WI38 (cell line): ENCODE results near the gene RAB11FIP4.

Experiments
- H3K4me3 ChIP-seq: 2 replicates; pipeline ENCODE4 v1.5.1; 2011; ENCODE audit warnings: low read depth, mild to moderate bottlenecking, control low read depth, low read length
- TF ChIP-seq, protein P1 (sequence below): IDR thresholded peaks from 2 replicates; pipeline ENCODE4 v1.5.1; 2012; ENCODE audit warnings: low read depth, mild to moderate bottlenecking, control low read depth, low read length

RAB11FIP4 gene

DNA sequence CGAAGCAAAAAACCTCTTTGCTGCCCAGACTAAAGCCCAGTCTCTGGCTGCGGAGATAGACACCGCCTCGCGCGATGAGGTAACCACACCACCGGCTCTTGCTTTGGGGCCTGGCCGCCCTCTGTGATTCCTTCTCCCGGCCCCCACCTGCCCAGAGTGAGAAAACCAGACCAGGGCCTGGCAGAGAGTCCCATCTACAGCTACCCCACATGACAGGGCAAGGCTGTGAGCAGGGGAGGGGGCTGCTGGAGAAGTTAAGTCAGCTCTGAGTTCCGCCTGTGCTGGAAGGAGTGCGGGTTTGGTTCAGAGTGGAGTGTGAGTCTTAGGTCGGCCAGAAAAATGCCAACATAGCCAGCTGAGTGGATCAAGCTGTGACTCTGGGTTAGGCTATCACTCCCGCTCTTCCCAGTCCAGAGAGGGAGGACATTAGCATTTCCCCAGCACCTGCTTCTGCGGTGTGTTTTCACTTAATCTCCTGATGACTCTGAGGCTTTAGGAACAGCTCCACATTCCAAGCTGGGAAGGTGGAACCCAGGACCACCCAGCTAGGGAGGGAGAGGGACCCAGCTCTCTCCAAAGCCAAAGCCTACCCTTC lies 139.0 kb downstream of the RAB11FIP4 start:
- TF ChIP-seq, protein P1, sequence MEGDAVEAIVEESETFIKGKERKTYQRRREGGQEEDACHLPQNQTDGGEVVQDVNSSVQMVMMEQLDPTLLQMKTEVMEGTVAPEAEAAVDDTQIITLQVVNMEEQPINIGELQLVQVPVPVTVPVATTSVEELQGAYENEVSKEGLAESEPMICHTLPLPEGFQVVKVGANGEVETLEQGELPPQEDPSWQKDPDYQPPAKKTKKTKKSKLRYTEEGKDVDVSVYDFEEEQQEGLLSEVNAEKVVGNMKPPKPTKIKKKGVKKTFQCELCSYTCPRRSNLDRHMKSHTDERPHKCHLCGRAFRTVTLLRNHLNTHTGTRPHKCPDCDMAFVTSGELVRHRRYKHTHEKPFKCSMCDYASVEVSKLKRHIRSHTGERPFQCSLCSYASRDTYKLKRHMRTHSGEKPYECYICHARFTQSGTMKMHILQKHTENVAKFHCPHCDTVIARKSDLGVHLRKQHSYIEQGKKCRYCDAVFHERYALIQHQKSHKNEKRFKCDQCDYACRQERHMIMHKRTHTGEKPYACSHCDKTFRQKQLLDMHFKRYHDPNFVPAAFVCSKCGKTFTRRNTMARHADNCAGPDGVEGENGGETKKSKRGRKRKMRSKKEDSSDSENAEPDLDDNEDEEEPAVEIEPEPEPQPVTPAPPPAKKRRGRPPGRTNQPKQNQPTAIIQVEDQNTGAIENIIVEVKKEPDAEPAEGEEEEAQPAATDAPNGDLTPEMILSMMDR = no peak
- H3K4me3 ChIP-seq = no peak overlapping the region

DNA sequence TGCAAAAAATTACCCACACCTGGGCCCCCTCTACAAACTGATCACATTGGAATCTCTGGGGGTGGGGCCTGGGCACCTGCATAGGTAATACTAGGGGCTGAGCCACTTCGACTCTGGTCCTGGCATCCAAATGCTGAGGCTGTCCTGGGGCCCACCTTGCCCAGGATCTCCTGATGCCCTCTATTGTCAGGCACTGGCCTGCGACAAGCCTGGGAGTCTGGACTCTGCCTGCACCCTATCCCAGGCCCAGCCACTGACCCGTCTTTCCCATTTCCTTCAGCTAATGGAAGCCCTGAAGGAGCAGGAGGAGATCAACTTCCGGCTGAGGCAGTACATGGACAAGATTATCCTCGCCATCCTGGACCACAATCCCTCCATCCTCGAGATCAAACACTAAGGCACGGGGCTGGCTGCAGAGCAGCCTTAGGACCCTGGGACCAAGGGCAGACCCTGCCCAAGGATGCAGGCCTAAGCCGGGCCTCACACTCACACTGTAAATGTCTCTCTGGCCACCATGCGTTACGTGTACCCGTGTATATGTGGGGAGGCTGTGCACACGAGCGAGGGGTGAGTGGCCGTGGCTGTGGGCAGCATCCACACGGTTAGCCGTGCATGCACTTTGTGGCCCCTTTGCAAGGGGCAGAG lies 140.0 kb downstream of the RAB11FIP4 start:
- TF ChIP-seq, protein P1 = no peak
- no peak overlapping the region for H3K4me3 ChIP-seq

DNA sequence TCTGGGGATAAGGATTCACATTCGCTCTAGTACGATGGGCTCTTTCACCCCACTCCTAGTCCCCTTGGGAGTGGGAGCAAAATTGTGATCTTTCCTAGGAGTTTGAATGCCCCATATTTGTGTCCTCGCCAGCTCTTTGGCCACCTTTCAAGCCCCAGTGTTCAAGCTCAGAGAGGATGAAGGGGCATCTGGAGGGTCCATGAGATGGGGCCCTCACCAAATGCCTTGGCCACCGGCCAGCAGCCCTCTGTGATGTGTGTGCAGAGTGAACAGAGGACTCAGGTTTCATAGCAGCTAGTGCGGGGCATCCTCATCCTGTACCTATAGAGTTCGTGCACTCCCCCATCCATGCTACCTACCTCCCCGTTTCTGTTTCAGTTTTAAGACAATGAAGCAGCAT lies 140.6 kb downstream of the RAB11FIP4 start:
- TF ChIP-seq, protein P1 = no peak
- no peak overlapping the region for H3K4me3 ChIP-seq

DNA sequence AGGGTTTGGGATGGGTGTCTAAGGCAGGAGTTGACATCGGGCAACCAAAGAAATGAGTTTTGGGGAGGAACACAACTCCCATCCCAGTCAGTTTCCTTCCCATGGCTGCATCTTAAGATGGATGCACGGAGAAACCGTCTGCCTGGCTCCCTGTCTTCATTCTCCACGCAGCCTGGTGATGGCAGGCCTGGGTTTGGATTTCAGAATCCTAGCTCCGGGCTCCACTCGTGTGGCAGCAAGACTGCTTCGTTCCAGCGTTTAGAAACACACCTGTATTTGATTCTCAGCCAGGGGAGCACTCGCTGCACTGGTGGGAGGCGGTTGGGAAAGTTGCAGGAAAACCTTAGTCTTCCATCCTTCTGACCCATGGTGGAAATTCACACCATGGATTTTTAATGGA lies 141.1 kb downstream of the RAB11FIP4 start:
- no peak overlapping the region for H3K4me3 ChIP-seq
- TF ChIP-seq, protein P1 = no peak

DNA sequence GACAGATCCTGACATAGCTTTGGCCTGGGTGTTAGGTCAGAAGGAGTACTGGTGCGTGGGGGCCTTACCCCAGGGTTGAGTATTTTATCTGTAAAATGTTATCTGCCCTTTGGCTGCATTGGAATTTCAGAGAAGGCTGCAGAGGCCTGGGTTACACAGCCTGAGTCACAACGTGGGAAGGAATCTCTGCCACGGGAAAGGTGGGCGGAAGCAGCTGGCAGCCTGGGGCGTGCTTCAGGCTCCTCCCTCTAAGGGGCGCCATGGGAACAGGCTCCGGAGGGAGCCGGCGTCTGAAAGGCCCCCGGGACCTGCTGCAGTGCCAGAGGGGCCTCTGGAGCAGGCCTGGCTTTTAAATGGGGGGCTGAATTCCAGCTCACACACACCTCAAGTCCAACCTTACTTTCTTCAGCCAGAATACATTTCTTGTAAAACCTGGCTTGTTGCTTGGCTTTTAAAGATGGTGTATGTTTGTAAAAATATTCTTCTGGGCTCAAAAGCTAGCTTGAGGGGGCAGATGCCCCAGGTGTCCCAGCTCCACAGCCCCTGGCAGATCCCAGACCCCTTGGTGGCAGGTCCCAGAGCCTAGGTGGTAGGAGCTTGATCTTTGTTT lies 142.2 kb downstream of the RAB11FIP4 start:
- TF ChIP-seq, protein P1 = no peak
- no peak overlapping the region for H3K4me3 ChIP-seq

DNA sequence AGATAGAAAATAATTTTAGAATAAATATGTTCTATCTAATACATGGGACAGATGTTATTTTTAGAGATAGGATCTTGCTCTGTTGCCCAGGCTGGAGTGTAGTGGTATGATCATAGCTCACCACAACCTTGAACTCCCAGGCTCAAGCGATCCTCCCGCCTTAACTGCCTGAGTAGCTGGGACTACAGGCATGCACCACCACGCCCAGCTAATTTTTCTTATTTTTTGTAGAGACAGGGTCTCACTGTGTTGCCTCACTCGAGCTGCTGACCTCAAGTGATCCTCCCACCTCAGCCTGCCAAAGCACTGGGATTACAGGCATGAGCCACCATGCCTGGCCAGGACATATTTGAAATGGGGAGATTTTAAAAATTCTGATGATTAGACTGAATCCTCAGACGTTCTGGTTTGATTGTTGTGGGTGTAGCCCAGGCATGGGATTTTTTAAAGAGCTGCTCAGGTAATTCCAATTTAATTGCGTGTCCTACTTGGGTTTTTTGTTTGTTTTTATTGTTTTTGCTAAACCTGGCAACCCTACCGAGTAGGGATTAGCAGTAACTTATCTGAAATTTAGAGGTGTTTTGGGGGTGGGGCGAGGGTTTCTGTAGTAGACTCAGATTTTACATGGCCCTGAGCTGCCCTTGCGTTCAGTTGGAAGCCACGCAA lies 142.9 kb downstream of the RAB11FIP4 start:
- TF ChIP-seq, protein P1 = no peak

DNA sequence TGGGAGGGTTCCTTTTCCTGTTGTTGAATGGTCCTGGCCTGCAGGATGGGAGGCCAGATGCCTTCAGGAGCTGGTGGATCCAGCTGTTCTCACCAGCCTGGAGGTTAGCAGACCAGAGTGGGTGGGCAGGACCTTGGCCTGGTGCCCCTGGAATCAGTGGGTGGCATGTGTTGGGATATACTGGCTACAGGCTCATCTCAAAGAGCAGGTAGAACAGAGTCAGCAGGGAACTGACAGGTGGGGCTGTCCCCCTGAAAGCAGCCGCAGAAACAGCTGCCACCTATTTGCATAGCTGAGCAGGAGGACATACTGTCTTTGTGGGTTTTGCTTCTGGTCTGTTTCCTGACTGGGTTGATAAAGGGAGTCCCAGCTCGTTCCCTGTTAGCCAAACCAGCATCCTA lies 144.1 kb downstream of the RAB11FIP4 start:
- TF ChIP-seq, protein P1 = no peak
- no peak overlapping the region for H3K4me3 ChIP-seq

More for the DNA sequence above, 142.9 kb downstream of the RAB11FIP4 start:
- H3K4me3 ChIP-seq = no peak overlapping the region
